Mesenteric fat pad (tissue), 1 donor: Measurements from ENCODE around the gene SORCS2. TPM values are rescaled to one million over a fixed set of nuclear protein-coding genes. Genes with fewer than 3 reads are reported as not detected.

Experiments used
- DNase-seq: peaks from one replicate; pipeline ENCODE4 v3.0.0-alpha.2; 2020; ENCODE audit warnings: low spot score
- total RNA-seq: library from RNA; stranded (reverse); fragmentation: NEBNext Ultra II Directional; extraction: Animal tissue kit (Norgen Biotek cat#: 25700); gene quantifications from one replicate; pipeline ENCODE4 v1.2.1, GENCODE V29; 2021
- donor health status: DM: yes; HTN: yes; CAD: no.

SORCS2 gene
- total RNA-seq, 1 donor from 2014 or later = 1.9 TPM

DNA sequence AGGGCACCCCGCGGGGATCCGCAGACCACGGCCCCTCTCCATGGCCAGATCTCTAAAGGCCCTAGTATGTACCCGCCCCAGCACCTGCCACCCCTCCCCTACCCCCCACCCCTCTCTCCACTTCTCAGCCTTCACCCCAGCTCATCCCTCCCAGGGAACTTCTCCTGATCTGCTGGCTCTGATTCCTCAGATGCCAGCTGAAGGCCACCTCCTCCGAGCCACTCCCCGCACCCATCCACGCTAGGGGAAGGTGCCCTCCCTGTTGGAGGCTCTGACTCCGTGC lies 230.5 kb downstream of the SORCS2 start:
- DNase-seq = no peak

DNA sequence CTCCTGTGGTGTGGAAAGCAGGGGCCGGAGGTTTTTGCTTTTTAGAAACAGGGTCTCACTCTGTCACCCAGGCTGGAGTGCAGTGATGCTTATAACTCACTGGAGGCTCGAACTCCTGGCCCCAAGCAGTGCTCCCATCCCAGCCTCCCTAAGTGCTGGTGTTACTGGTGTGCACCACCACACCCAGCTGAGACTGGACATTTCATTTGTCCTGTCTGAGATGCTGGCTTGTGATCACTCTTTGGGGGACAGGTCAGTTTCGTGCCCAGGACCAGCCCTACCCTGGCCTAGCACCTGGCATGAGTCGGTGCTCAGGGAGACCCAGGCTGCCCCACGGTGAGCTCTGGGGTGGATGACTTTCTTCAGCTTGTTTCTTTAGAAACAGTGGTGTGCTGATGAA lies 231.1 kb downstream of the SORCS2 start:
- DNase-seq = no peak

DNA sequence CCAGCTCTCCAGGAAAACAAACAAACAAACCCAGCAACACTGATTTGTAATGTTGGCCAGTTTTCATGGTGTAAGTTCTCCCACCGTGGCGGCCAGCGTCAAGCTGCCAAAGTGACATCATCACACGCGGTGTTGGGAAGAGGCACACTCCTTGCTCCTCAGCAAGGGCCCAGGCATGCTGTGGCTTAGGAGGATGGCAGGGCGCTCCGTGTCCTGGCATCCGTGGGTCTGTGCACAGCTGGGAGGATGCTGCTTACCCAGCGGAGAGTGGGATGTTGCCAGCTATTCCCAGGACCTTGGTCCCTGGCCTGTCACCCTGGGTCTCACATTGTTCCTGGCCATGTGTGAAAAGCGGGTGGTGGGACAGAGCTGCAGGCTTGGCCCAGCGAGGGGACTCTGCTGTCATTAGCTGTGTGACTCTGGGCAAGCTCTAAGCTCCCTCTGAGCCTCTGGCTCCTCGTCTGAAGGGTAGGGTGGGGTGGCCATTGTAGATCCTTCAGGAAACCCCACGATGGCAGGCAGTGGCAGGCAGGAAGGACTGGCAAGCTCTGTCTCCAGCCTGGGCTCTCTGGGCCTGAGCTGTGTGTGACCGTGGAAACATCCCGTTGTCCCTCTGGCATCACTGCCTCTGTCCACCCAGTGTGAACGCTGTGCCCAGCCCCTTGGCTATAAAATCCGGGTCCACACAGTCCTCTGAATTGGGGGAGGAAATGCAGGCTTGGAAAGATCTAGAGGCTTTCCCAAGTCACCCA lies 231.6 kb downstream of the SORCS2 start:
- peak; percentile 87 for DNase-seq

DNA sequence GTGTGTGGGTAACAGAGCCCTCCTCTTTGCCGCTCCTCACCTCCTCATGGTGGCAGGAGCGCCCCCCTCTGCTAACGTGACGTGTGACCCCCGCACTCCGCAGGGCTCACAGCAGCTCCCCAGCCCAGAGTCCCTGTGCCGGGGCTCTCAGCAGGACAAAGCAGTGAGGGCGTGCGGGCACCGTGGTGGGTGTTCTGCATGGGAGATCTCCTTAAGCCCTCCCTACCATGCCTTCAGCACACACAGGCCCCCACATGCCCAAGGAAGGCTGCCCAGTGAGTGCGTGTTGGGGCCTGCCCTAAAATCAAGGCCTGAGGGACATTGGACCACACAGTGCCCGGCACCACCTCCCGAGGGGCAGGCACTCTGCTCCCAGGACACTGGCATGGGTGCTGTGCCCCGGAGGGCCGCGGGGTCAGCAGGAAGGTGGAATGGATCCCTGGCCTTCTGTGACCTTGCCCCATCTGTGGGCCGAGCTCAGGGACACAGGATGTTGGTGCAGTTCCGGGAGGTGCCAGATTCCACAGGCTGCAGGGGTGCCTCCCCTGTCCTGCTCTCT lies 232.3 kb downstream of the SORCS2 start:
- DNase-seq = peak; percentile 85

DNA sequence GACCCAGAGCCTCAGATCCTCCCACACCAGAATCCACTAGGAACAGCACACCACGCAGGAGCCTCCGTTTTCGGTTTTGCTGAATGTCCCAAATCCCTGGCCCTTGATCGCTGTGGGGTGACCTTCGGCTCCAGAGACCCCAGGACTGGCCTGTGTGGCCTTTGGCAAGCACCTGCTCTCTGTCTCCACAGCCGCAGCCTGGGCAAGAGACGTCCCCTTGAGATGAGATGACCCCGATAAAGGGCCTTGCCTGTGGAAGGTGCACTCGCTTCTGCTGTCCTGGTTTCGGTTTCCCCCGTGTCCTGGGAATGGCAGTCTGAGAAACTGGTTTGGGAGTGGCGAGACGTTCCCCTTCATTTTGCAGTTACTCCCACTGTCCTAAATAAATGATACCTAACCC lies 232.8 kb downstream of the SORCS2 start:
- DNase-seq = peak; percentile 73

DNA sequence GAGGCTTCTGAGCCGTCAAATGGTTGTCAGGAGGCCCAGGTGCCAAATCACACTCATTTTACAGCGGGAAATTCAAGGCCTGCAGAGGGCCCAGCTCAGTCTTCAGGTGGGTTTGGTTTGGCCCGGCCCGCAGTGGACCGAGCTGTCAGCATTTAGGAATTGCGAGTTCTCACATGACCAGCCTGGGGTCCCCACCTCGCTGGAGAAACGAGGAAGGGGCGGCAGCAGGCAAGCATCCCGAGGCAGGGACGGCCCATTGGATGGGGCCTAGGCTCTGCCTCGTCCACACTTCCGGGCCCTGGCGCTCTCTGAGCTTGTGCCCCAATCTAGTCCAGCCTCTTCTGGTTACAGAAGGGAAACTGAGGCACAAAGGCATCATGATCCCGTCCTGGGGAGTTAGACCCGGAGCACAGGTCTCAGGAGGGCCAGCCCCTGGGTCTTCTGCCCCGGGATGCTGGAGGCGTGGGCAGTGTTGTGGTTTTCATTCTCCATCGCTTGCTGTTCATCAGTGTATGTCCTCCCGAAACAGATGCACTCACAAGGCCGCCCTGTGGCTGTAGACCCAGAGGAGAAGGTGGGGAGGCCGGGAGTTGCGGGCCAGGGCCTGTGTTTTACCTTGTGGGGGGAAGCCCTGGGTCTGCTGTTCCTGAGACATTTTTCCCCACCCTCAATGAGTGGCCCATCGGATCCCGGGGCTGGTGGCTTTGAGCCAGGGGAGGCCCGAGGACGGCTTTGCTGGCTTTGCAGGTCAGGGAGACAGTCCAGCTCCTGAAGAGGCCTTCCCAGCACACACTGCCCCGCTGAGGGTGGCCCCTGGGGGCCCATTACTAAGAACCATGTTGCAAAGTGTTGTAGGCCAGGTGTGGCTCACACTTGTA lies 233.5 kb downstream of the SORCS2 start:
- peak; percentile 86 for DNase-seq

DNA sequence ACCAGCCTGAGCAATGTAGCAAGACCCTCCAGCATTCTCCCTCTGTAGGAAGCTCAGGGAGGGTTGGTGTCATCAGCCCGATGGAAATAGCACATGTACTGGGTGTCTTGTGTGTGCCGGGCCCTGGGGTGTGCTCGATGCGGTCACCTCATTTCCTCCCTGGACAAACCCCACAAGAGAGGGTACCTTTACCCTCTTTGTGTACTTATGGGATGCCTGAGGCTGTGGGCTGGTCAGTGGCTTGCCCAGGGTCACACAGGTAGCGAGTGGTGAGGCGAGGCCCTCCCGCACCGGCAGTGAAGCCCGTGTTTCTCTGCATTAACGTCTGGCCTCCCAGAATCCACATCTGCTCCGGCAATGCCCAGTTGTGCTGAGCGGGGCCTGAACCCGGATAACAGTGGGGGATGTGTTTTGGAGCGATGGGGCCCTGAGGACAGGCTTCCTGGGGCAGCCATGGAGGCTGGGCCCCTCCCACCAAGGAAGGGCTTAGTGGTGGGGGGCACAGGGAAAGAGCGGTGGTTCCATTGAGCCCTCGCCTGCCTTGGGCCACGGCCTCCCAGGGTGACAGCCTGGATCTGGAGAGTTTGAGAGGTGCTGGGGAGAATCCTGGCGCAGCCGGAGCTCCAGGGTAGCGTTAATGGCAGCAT lies 234.3 kb downstream of the SORCS2 start:
- DNase-seq = peak; percentile 72

DNA sequence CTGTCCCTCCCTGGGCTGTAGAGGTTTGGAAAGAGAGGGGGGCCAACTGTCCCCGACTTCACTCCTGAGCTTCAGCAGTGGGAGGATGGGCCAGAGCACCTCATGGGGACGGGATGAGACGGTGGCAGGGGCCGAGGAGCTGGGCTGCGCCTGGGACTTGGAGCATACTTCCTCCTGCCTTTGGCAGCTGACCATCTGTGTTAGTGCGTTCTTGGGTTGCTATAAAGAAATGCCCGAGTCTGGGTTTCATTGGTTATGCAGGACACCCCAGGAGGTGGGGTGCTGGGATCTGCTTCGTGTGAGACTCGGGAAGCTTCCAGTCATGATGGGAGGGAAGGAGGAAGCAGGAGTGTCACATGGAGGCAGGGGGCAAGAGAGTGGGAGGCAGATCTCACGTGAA lies 235.0 kb downstream of the SORCS2 start:
- DNase-seq = peak; percentile 86

DNA sequence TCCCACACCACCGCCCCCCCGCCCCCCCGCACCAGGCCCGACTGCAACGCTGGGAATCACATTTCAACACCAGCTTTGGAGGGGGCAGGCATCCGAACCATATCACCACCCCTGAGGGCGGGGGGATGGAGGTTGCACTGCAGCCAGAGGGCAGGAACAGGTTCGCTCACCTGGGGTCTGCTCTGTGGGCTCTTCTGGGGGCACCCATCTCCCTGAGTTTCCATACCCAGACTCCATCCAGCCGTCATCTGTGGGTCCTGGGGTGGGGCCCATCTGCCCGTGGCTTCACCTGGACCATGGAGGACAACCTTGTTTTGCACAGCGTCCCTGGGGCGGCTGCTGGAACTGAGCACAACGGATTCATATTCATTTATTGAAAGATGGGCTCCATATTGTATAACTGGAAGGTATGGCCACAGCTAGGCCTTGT lies 235.5 kb downstream of the SORCS2 start:
- DNase-seq = no peak

DNA sequence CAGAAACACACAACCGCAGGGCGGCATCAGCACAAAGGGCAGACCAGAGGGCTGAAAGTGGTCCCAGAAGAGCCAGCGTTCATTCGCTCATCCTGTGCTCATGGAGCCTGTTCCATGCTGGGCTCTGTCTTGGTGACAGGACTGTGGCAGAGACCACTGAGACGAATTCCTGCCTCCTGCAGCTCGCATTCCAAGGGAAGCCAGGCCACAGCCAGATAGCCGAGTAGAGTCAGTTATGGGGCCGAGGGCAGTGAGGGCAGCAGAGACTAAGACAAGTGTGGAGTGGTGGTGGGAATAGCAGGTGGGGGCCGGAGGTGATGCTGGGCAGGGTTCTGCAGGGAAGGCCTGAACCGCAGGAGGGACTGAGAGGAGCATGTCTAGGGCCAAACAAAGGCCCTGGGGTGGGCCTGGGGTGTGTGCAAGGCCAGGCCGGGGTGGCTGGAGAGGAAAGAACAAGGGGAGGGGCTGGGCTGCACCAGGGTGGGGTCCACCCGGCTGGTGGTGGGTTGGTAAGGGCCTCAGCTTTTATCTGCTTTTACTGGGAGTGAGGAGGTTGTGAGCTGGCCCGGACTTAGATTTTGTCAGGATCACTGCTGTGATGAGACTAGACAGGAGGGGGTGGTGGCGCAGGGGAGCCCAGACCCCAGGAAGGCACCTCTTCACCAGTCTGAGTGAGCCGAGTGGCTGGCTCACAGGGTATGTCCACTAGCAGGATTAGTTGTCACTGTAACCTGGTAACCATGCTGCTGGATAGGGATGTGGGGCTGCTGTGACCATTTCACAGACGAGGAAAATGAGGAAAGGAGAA lies 236.1 kb downstream of the SORCS2 start:
- peak; percentile 64 for DNase-seq

DNA sequence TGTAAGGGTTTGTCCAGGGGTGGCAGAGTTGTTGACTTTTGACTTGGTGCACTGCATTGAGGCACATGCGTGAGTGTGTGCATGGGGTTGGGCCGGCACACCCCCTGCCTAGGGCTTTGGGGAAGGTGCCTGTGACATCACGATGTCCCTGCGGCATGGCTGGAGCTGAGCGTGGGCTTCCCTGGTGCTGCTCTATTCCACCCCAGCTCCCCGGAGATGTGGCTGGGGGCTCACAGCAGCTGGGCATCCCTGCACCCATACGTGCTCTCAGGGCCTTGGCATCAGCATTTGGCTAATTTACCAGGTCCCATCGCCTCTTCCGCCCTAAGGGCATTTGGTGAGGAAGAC lies 236.7 kb downstream of the SORCS2 start:
- peak; percentile 74 for DNase-seq

DNA sequence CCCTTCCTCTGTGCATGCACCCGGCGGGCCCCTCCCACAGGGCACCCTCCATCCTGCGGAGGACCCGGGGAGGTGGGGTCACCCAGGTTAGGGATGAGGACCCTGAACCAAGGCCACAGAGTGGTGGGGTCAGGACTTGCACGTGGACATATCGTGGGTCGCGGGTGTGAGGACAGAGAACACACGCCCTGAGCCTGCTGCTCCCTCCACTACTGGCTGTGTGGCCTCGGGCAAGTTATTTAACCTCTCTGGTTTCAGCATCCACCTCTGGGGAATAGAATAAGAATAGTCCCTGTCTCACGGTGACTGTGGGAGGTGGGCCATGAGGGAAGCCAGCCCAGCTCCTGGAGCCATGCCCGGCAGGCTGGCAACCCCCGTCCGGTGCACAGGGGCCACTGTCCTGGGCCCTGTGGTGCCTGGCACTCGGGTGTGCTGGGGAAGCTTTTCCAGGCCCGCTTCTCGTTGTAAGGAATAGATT lies 237.3 kb downstream of the SORCS2 start:
- peak; percentile 41 for DNase-seq

DNA sequence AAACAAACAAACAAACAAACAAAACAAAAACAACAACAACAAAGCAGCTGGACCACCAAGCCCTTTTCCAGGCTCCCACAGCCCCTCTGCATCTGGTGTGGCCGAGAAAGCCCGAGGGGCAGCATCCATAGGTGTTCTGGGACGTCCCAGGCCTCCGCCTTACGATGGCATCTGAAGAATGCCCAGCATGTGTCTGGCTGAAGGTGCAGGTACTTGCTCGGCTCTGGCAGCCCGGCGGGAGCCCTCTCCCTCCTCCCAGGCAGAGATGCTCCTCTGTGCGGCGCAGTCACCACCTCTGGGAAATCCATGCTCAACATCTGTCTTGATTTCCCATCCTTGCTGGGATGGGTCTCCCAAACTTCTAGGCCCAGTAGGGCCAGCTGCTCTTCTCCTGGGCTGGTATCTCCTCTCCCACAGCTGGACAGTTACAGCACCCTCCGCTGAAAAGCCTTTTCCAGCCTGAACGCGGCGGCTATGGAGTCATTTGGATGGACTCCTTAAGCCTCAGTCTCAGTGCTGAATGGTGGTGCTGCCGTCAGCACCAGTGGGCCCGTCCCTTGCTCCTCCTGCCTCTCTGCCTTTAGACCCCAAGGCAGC lies 238.1 kb downstream of the SORCS2 start:
- no peak for DNase-seq

DNA sequence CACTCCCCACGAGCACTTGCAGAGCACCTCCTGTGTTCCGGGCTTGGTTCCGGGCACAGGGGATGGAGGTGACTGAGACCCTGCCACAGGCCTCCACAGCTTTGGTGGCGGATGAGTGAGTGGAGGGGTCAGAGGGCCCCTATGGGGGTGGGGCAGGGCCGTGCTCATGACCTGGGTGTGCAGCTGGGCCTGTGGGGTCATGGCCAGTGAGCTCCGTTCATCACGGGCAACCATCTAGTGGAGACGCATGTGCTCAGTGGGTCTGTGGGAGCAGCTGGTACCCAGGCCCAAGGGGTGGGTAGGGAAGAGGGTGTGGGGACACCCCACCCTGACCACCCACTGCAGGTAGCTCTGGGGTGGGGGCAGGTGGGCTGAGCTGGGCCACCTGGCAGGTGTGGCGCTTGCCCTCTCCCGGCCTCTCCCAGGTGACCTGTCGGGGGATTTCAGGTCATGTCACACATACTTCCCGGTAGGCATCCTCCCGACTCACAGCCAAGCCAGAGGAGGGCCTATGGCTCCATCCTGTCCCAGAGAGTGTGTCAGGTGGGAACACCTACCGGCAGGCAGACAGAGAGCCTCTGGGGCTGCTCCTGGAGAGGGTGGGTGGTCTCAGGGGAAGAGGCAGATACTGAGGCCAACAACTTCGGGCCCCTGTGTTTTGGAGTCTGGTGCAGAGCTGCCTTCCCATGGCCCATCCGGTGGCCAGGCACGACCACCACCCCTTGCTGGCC lies 238.8 kb downstream of the SORCS2 start:
- peak; percentile 74 for DNase-seq

DNA sequence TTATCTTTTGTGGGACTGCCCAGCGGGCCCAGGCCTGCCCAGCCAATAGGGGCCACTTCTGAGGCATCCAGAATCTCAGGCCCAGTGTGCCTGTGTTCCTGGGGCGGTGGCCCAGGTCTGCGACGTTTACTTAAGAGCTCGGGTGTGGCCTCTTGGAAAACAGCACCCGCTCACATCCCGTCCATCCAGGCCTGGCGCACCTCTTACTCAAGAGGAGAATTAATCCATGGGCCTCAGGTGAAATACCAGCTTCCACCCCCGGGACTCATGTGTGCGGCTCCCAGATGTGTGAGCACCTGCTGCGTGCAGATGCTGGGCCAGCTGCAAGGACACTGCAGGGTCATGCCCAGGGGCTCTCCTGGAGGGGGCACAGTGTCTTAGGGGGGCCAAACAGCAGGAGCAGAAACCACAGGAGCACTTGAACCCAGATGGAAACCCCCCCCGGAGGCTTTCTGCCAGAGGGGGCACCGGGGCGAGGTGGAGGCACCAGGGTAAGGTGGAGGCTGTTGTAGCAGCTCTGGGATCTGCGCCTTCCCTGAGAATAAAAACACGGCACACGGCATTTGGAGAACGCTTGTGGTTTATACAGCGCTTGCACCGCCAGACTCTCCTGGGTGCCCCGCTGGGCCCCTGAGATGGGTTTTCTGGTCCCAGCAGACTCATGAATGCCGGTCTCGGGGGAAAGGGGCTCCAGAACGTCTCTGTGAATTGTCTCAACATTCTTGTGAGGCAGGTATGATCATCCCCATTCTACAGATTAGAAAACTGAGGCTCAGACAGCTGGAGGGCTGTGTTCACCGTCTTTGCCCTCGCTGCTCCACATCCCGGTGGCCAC lies 239.6 kb downstream of the SORCS2 start:
- DNase-seq = no peak

DNA sequence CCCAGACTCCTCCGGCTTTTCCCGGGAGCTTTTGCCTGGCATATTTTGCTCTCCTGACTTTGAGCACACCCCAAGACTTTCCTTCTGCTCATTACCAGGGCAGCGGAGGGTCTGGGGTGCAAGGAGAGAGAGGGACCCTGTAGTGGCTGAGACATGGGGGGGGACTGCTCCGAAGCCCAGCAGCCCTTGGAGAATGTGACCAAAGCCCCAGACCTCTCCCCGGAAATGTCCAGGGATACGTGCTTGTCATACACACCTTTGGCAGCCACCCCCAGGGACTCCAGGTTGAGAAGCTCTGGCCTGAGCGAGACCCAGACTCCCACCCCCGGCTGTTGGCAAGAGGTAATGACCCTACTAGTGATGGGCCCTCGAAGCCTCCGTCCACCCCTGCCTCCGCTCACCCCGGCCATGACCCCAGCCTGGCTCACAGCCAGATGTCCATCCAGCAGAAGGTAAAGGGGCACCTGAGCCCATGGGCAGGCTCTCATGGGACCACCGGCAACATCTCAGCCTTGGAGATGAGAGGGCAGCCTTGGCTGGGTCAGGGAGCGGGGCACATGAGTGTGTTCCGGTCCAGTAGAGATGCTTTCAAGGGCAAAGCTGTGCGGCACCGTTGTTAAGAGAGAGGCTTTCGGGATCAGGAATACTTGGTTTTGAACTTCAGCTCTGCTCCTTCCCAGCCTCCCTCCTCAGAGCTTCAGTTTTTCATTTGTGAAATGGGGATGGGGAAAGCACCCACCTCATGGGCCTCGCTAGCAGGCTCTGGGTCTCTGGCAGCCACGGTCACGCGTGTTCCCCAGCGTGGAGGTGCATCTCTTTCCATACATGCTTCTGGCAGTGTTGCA lies 240.4 kb downstream of the SORCS2 start:
- no peak for DNase-seq

DNA sequence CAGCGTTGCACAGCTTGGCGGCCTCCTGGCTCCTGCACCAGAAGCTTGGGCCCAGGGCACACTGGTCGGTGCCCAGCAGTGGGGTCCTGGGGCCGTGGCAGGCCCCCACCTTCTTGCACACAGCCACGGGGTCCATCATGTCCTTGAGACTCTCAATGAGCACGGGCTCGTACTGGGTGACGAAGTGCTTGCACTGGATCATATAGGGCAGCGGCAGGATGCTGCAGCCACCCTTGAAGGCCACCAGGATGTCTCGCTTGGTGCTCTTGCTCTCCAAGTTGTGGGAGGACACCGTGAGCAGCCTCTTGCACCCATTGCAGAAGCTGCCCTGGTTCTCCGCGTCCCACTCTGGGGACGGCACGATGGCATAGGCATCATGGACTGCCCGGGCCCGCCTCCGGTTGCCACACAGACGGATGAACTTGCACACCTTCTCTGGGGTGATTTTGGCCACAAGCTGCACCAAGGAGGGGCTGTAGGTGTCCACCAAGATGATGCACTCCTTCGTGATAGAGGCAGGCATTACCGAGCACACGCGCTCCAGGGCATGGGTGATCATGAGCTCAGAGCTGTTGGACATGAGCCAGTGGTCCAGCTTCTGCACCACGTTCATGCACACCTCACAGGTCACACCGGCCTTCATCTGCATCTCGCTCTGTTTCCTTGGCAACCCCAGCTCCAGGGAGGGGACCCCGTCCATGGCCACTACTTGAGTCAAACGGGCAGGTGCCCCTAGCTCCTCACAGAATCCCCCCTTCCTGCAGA lies 241.2 kb downstream of the SORCS2 start:
- no peak for DNase-seq
